ENCODE data around the gene SLC25A19.

Gene SLC25A19

GRCh38 chr17:75249564-75249963, 39.7 kb downstream of the SLC25A19 start (continued):
- TF ChIP-seq, protein P1, sequence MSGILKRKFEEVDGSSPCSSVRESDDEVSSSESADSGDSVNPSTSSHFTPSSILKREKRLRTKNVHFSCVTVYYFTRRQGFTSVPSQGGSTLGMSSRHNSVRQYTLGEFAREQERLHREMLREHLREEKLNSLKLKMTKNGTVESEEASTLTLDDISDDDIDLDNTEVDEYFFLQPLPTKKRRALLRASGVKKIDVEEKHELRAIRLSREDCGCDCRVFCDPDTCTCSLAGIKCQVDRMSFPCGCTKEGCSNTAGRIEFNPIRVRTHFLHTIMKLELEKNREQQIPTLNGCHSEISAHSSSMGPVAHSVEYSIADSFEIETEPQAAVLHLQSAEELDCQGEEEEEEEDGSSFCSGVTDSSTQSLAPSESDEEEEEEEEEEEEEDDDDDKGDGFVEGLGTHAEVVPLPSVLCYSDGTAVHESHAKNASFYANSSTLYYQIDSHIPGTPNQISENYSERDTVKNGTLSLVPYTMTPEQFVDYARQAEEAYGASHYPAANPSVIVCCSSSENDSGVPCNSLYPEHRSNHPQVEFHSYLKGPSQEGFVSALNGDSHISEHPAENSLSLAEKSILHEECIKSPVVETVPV (CRISPR knock-in tag; IDR thresholded peaks at IDR 0.05): no peak
- no peak for TF ChIP-seq GLIS3 (CRISPR knock-in tag; IDR thresholded peaks at IDR 0.05)

DNA sequence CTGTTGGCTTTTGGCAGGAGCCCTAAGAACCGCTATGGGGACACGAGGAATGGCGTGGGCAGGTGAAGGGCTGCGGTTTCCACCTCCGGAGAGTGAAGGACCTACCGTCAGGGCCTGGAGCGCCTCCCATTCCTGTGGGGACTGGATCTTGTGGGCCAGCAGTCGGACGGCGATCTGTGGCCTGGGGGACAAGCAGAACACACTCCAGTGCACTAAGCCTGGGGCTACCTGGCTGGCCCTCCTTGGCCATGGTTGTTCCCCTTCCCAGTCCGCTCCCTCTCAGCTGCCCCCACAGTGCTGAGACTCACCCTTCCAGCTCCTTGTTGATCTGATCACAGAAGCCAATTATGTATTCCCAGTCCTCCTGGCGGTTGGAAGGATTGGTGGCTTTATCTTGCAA, 42.8 kb downstream of the SLC25A19 start:
- ATAC-seq: no peak
- TF ChIP-seq ZNF70 (CRISPR knock-in tag; IDR thresholded peaks at IDR 0.05) (no peak), RARB (CRISPR knock-in tag; IDR thresholded peaks at IDR 0.05) (no peak), TCF4 (CRISPR knock-in tag; IDR thresholded peaks at IDR 0.05; ENCODE audit: borderline replicate concordance) (no peak), ARNTL (CRISPR knock-in tag; IDR thresholded peaks at IDR 0.05; ENCODE audit: borderline replicate concordance, low read depth) (no peak), OSR1 (CRISPR knock-in tag; IDR thresholded peaks at IDR 0.05) (no peak), SNAI2 (CRISPR knock-in tag; IDR thresholded peaks at IDR 0.05) (no peak), CSDC2 (CRISPR knock-in tag; IDR thresholded peaks at IDR 0.05) (no peak), PATZ1 (CRISPR knock-in tag; IDR thresholded peaks at IDR 0.05; ENCODE audit: borderline replicate concordance) (no peak), ZC3H10 (CRISPR knock-in tag; IDR thresholded peaks at IDR 0.05) (no peak), ISL1 (CRISPR knock-in tag; IDR thresholded peaks at IDR 0.05) (no peak), ZNF565 (CRISPR knock-in tag; conservative IDR thresholded peaks at IDR 0.05; ENCODE audit: low read depth) (no peak), ZNF8 (CRISPR knock-in tag; IDR thresholded peaks at IDR 0.05) (no peak), ESRRG (CRISPR knock-in tag; IDR thresholded peaks at IDR 0.05) (no peak), PPARA (CRISPR knock-in tag; IDR thresholded peaks at IDR 0.05; ENCODE audit: borderline replicate concordance) (no peak), TOX (CRISPR knock-in tag; IDR thresholded peaks at IDR 0.05; ENCODE audit: borderline replicate concordance) (no peak), BACH2 (CRISPR knock-in tag; IDR thresholded peaks at IDR 0.05; ENCODE audit: borderline replicate concordance) (no peak)
- TF ChIP-seq, protein P1 (CRISPR knock-in tag; IDR thresholded peaks at IDR 0.05): no peak
- TF ChIP-seq, protein P2, sequence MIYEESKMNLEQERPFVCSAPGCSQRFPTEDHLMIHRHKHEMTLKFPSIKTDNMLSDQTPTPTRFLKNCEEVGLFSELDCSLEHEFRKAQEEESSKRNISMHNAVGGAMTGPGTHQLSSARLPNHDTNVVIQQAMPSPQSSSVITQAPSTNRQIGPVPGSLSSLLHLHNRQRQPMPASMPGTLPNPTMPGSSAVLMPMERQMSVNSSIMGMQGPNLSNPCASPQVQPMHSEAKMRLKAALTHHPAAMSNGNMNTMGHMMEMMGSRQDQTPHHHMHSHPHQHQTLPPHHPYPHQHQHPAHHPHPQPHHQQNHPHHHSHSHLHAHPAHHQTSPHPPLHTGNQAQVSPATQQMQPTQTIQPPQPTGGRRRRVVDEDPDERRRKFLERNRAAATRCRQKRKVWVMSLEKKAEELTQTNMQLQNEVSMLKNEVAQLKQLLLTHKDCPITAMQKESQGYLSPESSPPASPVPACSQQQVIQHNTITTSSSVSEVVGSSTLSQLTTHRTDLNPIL (CRISPR knock-in tag; IDR thresholded peaks at IDR 0.05; ENCODE audit: low read depth): no peak

DNA sequence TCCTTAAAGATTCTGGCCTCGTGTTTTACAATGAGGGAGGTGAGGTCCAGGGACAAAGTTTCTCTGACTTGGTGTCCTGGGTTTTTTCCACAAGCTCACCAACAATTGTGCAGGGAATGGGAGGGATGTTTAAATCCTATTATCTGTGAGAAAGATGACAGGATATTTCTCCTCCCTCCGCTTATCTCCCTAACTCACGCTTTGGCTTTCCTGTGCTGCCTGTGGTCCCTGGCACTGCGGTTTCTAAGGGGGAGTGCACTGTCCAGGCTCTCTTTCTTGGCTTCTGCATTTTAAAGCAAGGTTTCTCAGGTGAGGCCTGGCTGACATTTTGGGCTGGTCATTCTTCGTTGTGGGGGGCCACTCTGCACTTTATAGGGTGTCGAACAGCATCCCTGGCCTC, 44.2 kb downstream of the SLC25A19 start:
- no peak for ATAC-seq
- no peak for TF ChIP-seq ZFP30 (CRISPR knock-in tag; IDR thresholded peaks at IDR 0.05)
- no peak for TF ChIP-seq BACH2 (CRISPR knock-in tag; IDR thresholded peaks at IDR 0.05; ENCODE audit: borderline replicate concordance)
- TF ChIP-seq, protein P1 (CRISPR knock-in tag; IDR thresholded peaks at IDR 0.05): no peak
- no peak for TF ChIP-seq TSHZ2 (CRISPR knock-in tag; IDR thresholded peaks at IDR 0.05)
- no peak for TF ChIP-seq TCF4 (CRISPR knock-in tag; IDR thresholded peaks at IDR 0.05; ENCODE audit: borderline replicate concordance)
- no peak for TF ChIP-seq POU6F1 (CRISPR knock-in tag; IDR thresholded peaks at IDR 0.05; ENCODE audit: borderline replicate concordance, low read depth)
- no peak for TF ChIP-seq ZC3H10 (CRISPR knock-in tag; IDR thresholded peaks at IDR 0.05)
- no peak for TF ChIP-seq RARB (CRISPR knock-in tag; IDR thresholded peaks at IDR 0.05)
- TF ChIP-seq OSR1 (CRISPR knock-in tag; IDR thresholded peaks at IDR 0.05): no peak
- TF ChIP-seq, protein P2 (CRISPR knock-in tag; IDR thresholded peaks at IDR 0.05; ENCODE audit: low read depth): no peak
- TF ChIP-seq ISL1 (CRISPR knock-in tag; IDR thresholded peaks at IDR 0.05): no peak
- no peak for TF ChIP-seq ZNF70 (CRISPR knock-in tag; IDR thresholded peaks at IDR 0.05)
- TF ChIP-seq ARNTL (CRISPR knock-in tag; IDR thresholded peaks at IDR 0.05; ENCODE audit: borderline replicate concordance, low read depth): no peak
- no peak for TF ChIP-seq GLIS3 (CRISPR knock-in tag; IDR thresholded peaks at IDR 0.05)
- no peak for TF ChIP-seq ZNF565 (CRISPR knock-in tag; conservative IDR thresholded peaks at IDR 0.05; ENCODE audit: low read depth)

Data from SK-N-SH treated with all-trans-retinoic acid at 6 μM for 48 hours (cell line).